Tibial nerve (tissue), 4 donors: ENCODE data around the gene SKAP1. TPM values are rescaled to one million over a fixed set of nuclear protein-coding genes. Genes with fewer than 3 reads are reported as not detected.
A peak's percentile ranks its signal among the peaks of the same experiment; 100 is the strongest.

Experiments
- DNase-seq, 2 donors: peaks; one replicate each; pipeline ENCODE4 v3.0.0-alpha.2; 2019; ENCODE audit warnings: low spot score in 2 of 2
- H3K27ac ChIP-seq, 4 donors: fragments of 200-600 bp; sonication (generic) in 3 of 4; one replicate each; pipeline ENCODE4 v1.5.1; 2017 to 2019; ENCODE audit warnings: mild to moderate bottlenecking in 1 of 4
- H3K27me3 ChIP-seq, 2 donors: fragments of 200-600 bp; sonication (generic) in 1 of 2; one replicate each; pipeline versions ENCODE4 v1.5.1 to v1.6.0; 2017 to 2019
- H3K36me3 ChIP-seq, 3 donors: fragments of 200-600 bp; sonication (generic); one replicate each; pipeline ENCODE4 v1.5.1; 2018 to 2019
- H3K4me1 ChIP-seq, 4 donors: fragments of 200-600 bp; sonication (generic) in 3 of 4; one replicate each; pipeline ENCODE4 v1.5.1; 2017 to 2019
- H3K4me3 ChIP-seq, 4 donors: fragments of 200-600 bp; sonication (generic) in 3 of 4; one replicate each; pipeline ENCODE4 v1.5.1; 2017 to 2019; ENCODE audit warnings: mild to moderate bottlenecking in 1 of 4, moderate library complexity in 1 of 4
- H3K9me3 ChIP-seq, 4 donors: fragments of 200-600 bp; sonication (generic) in 3 of 4; one replicate each; pipeline ENCODE4 v1.5.1; 2017 to 2019
- CTCF ChIP-seq, 5 experiments: fragments of 200-600 bp in 3 of 5; fragments of 450-650 bp in 2 of 5; sonication (generic) in 3 of 5; IDR thresholded peaks; one replicate each; pipeline ENCODE4 v1.5.1; 2016 to 2019; ENCODE audit warnings: antibody characterized with exemption in 5 of 5, mild to moderate bottlenecking in 3 of 5, moderate library complexity in 2 of 5
- EP300 ChIP-seq, 2 donors: sonication (generic); formaldehyde crosslinking; IDR thresholded peaks; one replicate each; pipeline ENCODE4 v1.6.1; 2017; ENCODE audit warnings: antibody characterized with exemption in 2 of 2, mild to moderate bottlenecking in 1 of 2
- POLR2A ChIP-seq, 2 donors: fragments of 450-650 bp; IDR thresholded peaks; one replicate each; pipeline ENCODE4 v1.6.1; 2017; ENCODE audit warnings: antibody characterized with exemption in 2 of 2, mild to moderate bottlenecking in 2 of 2, moderate library complexity in 2 of 2
- whole genome bisulfite sequencing, 2 donors: methylation state at CpG; one replicate each; pipeline ENCODE4 v1.1.5; 2018; 5-methylcytosine and 5-hydroxymethylcytosine counted together
- total RNA-seq, 4 donors: library from RNA; depleted of rRNA; stranded (reverse); fragments of >200 nt; gene quantifications; one replicate each; pipeline ENCODE4 v1.1.0, GENCODE V29; 2016

SKAP1 gene
- total RNA-seq, 4 donors from 2014 or later, result 0.59 to 2.0 (median 1.3) TPM

GRCh38 chr17:48161127-48161905 lies 268.7 kb downstream of the SKAP1 start:
- no peaks in the 10 kb centered on the region for H3K4me1 ChIP-seq
- H3K36me3 ChIP-seq, result no peaks in the 10 kb centered on the region
- H3K4me3 ChIP-seq, result no peak overlapping the region
- peaks cover 0 to 5% of the 10 kb centered on the region in 2 donors for H3K27me3 ChIP-seq
- WGBS, 2 donors, result 91 to 93% methylated on average over 4 of the region's 4 CpGs
- H3K27ac ChIP-seq, result no peak overlapping the region
- DNase-seq, result no peak
- TF ChIP-seq EP300 (IDR thresholded peaks at IDR 0.05) (no peak), POLR2A (IDR thresholded peaks at IDR 0.05) (no peak), CTCF (IDR thresholded peaks at IDR 0.05) (no peak)
- no peaks in the 10 kb centered on the region for H3K9me3 ChIP-seq

GRCh38 chr17:48160177-48161081 lies 269.6 kb downstream of the SKAP1 start:
- Histone ChIP-seq H3K4me1 (no peaks in the 10 kb centered on the region), H3K36me3 (no peaks in the 10 kb centered on the region), H3K4me3 (no peak overlapping the region), H3K27me3 (peaks cover 0 to 14% of the 10 kb centered on the region in 2 donors), H3K9me3 (no peaks in the 10 kb centered on the region), H3K27ac (no peak overlapping the region)
- no peak for DNase-seq
- WGBS, 2 donors, result 72 to 74% methylated on average over 5 of the region's 5 CpGs
- no peak for TF ChIP-seq POLR2A (IDR thresholded peaks at IDR 0.05)
- TF ChIP-seq CTCF (IDR thresholded peaks at IDR 0.05), result no peak
- no peak for TF ChIP-seq EP300 (IDR thresholded peaks at IDR 0.05)

GRCh38 chr17:48159232-48159631 lies 270.8 kb downstream of the SKAP1 start:
- Histone ChIP-seq H3K27me3 (peaks cover 0 to 20% of the 10 kb centered on the region in 2 donors), H3K27ac (no peak overlapping the region), H3K4me3 (no peak overlapping the region), H3K4me1 (no peaks in the 10 kb centered on the region), H3K36me3 (no peaks in the 10 kb centered on the region), H3K9me3 (no peaks in the 10 kb centered on the region)
- DNase-seq, result no peak
- TF ChIP-seq EP300 (IDR thresholded peaks at IDR 0.05), result no peak
- WGBS, 2 donors, result 66 to 77% methylated on average over 4 of the region's 4 CpGs

GRCh38 chr17:48155889-48156611 lies 274.0 kb downstream of the SKAP1 start:
- H3K9me3 ChIP-seq, result no peaks in the 10 kb centered on the region
- no peak for TF ChIP-seq POLR2A (IDR thresholded peaks at IDR 0.05)
- no peak for TF ChIP-seq CTCF (IDR thresholded peaks at IDR 0.05)
- TF ChIP-seq EP300 (IDR thresholded peaks at IDR 0.05), result no peak
- no peak overlapping the region for H3K27ac ChIP-seq
- DNase-seq, result no peak
- H3K36me3 ChIP-seq, result no peaks in the 10 kb centered on the region
- no peaks in the 10 kb centered on the region for H3K4me1 ChIP-seq
- 53 to 55% methylated on average over 21 of the region's 21 CpGs for WGBS, 2 donors
- no peak overlapping the region for H3K4me3 ChIP-seq
- H3K27me3 ChIP-seq, result peaks cover 0 to 49% of the 10 kb centered on the region in 2 donors

GRCh38 chr17:48153691-48154358 lies 276.2 kb downstream of the SKAP1 start:
- peak in 2 of 5 experiments; percentile 24 to 26 for TF ChIP-seq CTCF (IDR thresholded peaks at IDR 0.05)
- no peak for TF ChIP-seq EP300 (IDR thresholded peaks at IDR 0.05)
- DNase-seq, result no peak
- H3K27me3 ChIP-seq, result peaks cover 0 to 71% of the 10 kb centered on the region in 2 donors

More at GRCh38 chr17:48153691-48154358, 276.2 kb downstream of the SKAP1 start:
- no peaks in the 10 kb centered on the region for H3K36me3 ChIP-seq
- no peaks in the 10 kb centered on the region for H3K9me3 ChIP-seq
- H3K4me3 ChIP-seq, result no peak overlapping the region
- 22 to 27% methylated on average over 6 of the region's 6 CpGs for WGBS, 2 donors
- no peaks in the 10 kb centered on the region for H3K4me1 ChIP-seq
- H3K27ac ChIP-seq, result no peak overlapping the region
